Measurements from ENCODE around the gene TGM4.

GRCh38 chr3:44961888-44962287 lies 87.5 kb downstream of the TGM4 start:
- TF ChIP-seq, protein P1, sequence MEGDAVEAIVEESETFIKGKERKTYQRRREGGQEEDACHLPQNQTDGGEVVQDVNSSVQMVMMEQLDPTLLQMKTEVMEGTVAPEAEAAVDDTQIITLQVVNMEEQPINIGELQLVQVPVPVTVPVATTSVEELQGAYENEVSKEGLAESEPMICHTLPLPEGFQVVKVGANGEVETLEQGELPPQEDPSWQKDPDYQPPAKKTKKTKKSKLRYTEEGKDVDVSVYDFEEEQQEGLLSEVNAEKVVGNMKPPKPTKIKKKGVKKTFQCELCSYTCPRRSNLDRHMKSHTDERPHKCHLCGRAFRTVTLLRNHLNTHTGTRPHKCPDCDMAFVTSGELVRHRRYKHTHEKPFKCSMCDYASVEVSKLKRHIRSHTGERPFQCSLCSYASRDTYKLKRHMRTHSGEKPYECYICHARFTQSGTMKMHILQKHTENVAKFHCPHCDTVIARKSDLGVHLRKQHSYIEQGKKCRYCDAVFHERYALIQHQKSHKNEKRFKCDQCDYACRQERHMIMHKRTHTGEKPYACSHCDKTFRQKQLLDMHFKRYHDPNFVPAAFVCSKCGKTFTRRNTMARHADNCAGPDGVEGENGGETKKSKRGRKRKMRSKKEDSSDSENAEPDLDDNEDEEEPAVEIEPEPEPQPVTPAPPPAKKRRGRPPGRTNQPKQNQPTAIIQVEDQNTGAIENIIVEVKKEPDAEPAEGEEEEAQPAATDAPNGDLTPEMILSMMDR (IDR thresholded peaks at IDR 0.05) = no peak
- TF ChIP-seq POLR2A (IDR thresholded peaks at IDR 0.05) = no peak

All from Peyer's patch (tissue), 4 donors.